Gastrocnemius medialis (tissue), 4 donors: ENCODE data around the gene MAGIX. TPM values are rescaled to one million over a fixed set of nuclear protein-coding genes. Genes with fewer than 3 reads are reported as not detected.

ENCODE experiments used
- ATAC-seq, 2 donors: fragments of 150-250 bp; one replicate each; pipeline ENCODE4 v1.9.1; 2016
- DNase-seq, 2 donors: peaks; one replicate each; pipeline ENCODE4 v3.0.0-alpha.2; 2019
- H3K27ac ChIP-seq, 4 donors: fragments of 200-600 bp; sonication (generic); 1 replicate in 1 of 4; 2 replicates in 3 of 4; pipeline ENCODE4 v1.5.1; 2016 to 2018; ENCODE audit warnings: mild to moderate bottlenecking in 2 of 4, moderate library complexity in 1 of 4
- H3K27me3 ChIP-seq, 3 donors: fragments of 200-600 bp; sonication (generic) in 2 of 3; 1 replicate in 1 of 3; 2 replicates in 2 of 3; pipeline versions ENCODE4 v1.5.1 to v1.6.0; 2016 to 2019; ENCODE audit warnings: mild to moderate bottlenecking in 1 of 3, moderate library complexity in 1 of 3
- H3K36me3 ChIP-seq, 2 donors: fragments of 200-600 bp; sonication (generic) in 1 of 2; one replicate each; pipeline ENCODE4 v1.5.1; 2017 to 2018
- H3K4me1 ChIP-seq, 2 donors: fragments of 200-600 bp; sonication (generic) in 1 of 2; one replicate each; pipeline ENCODE4 v1.5.1; 2016 to 2017; ENCODE audit warnings: mild to moderate bottlenecking in 2 of 2
- H3K4me3 ChIP-seq, 4 donors: fragments of 200-600 bp; sonication (generic) in 3 of 4; 1 replicate in 1 of 4; 2 replicates in 3 of 4; pipeline ENCODE4 v1.5.1; 2016 to 2019; ENCODE audit warnings: mild to moderate bottlenecking in 2 of 4
- H3K9me3 ChIP-seq, 3 donors: fragments of 200-600 bp; sonication (generic) in 2 of 3; 1 replicate in 1 of 3; 2 replicates in 2 of 3; pipeline ENCODE4 v1.5.1; 2016 to 2019
- POLR2A ChIP-seq, 2 donors: fragments of 450-650 bp; IDR thresholded peaks; one replicate each; pipeline ENCODE4 v1.6.1; 2017; ENCODE audit warnings: antibody characterized with exemption in 2 of 2, mild to moderate bottlenecking in 2 of 2, moderate library complexity in 2 of 2
- in situ Hi-C, 4 donors: fragments of 200-750 bp; cut with MboI; loops; one replicate each; pipeline versions ENCODE4 v1.15.0 to v1.8.0; 2017; ENCODE audit warnings: low sequenced_read_pairs in 4 of 4
- intact Hi-C: fragments of 100-400 bp; cut with DNase I; formaldehyde crosslinking; loops from one replicate; pipeline ENCODE4 v1.15.1; 2023; ENCODE audit warnings: low total_unique reads
- total RNA-seq, 4 donors: library from RNA; depleted of rRNA; stranded (reverse); fragments of >200 nt; gene quantifications; one replicate each; pipeline versions ENCODE4 v1.1.0 to v1.2.3, GENCODE V29; 2016
- TF ChIP-seq, protein P1 (sequence below), 5 experiments: fragments of 450-650 bp in 3 of 5; fragments of 200-600 bp in 2 of 5; sonication (generic) in 2 of 5; IDR thresholded peaks in 4 of 5; conservative IDR thresholded peaks in 1 of 5; 1 replicate in 4 of 5; 2 replicates in 1 of 5; pipeline ENCODE4 v1.5.1; 2016 to 2019; ENCODE audit warnings: antibody characterized with exemption in 5 of 5, mild to moderate bottlenecking in 3 of 5, moderate library complexity in 3 of 5

The MAGIX gene
- total RNA-seq, 4 donors from 2014 or later: 2.7 to 7.3 (median 5.3) TPM

DNA sequence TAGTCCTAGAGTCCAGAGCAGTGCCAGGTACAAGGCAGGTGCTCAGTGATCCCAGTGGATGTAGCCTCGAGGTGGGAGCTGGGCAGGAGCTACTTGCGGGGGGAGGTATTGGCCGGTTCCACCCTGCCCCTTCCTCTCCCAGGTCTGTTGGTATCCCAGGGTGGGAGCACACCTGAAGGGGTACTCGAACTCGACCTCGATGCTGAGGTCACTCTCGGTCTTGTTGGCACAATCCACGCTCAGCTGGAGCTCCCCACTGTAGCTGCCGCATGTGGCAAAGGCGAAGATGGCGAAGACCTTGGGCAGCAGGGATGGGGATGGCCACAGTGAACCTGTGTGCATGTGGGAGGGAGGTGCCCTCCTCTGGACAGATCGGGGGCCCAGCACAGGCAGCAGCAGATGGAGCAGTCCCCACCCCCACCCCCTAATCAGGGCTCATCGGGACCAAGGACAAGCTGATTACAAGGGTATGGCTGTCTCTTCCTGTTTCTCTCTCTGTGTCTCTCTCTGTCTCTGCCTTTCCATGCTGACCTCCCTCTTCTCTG, 35.1 kb downstream of the MAGIX start:
- ATAC-seq (no peak), DNase-seq (no peak)
- no peaks in the 10 kb centered on the region for H3K36me3 ChIP-seq
- intact Hi-C loops: no loop called here
- no peak overlapping the region for H3K4me3 ChIP-seq
- H3K9me3 ChIP-seq: no peaks in the 10 kb centered on the region
- TF ChIP-seq, protein P1, sequence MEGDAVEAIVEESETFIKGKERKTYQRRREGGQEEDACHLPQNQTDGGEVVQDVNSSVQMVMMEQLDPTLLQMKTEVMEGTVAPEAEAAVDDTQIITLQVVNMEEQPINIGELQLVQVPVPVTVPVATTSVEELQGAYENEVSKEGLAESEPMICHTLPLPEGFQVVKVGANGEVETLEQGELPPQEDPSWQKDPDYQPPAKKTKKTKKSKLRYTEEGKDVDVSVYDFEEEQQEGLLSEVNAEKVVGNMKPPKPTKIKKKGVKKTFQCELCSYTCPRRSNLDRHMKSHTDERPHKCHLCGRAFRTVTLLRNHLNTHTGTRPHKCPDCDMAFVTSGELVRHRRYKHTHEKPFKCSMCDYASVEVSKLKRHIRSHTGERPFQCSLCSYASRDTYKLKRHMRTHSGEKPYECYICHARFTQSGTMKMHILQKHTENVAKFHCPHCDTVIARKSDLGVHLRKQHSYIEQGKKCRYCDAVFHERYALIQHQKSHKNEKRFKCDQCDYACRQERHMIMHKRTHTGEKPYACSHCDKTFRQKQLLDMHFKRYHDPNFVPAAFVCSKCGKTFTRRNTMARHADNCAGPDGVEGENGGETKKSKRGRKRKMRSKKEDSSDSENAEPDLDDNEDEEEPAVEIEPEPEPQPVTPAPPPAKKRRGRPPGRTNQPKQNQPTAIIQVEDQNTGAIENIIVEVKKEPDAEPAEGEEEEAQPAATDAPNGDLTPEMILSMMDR (IDR thresholded peaks at IDR 0.05 in 4 of 5, conservative IDR thresholded peaks at IDR 0.05 in 1 of 5): no peak
- TF ChIP-seq POLR2A (IDR thresholded peaks at IDR 0.05): no peak
- no peak overlapping the region for H3K27ac ChIP-seq
- in situ Hi-C loops: no loop called here
- no peaks in the 10 kb centered on the region for H3K27me3 ChIP-seq
- H3K4me1 ChIP-seq: peaks cover 2 to 3% of the 10 kb centered on the region in 2 donors

DNA sequence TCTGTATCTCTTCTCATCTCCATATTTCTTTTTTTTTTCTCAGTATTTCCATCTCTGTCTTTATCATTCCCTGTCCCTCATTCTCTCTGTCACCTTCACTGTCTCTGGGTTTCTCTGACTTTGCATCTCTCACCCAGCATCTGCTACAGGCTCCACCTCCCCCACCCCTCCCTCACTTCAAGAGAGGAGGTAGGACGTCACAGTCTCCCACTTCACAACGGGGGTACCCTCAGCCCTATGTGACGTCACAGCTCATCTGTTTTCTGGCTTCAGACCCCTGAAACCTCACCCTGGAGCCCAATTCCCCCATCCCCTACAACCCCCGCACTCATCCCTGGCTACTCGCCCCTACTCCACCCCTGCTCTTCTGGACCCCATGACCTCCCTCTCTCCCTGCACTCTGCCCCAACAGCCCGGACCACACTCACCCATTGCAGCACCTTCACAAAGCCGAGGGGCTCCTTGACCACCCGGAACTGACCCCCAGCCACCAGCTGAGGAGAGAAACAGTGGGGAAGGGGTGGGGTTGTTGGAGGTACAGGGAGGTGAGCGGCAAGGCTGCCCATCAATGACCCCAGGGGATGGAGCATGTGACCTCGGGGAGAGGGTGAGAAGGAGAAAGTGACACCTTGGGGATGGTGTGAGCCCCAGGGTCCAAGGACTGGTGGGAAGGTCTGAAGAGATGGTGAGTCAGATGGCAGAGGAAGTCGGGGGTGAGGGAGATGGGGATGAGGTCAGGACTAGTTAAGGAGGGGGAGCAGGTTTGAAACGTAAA, 36.2 kb downstream of the MAGIX start:
- in situ Hi-C loops: no loop called here
- Histone ChIP-seq H3K4me3 (no peak overlapping the region), H3K9me3 (no peaks in the 10 kb centered on the region), H3K27me3 (no peaks in the 10 kb centered on the region), H3K27ac (no peak overlapping the region), H3K36me3 (no peaks in the 10 kb centered on the region), H3K4me1 (peaks cover 2 to 3% of the 10 kb centered on the region in 2 donors)
- TF ChIP-seq POLR2A (IDR thresholded peaks at IDR 0.05): no peak
- TF ChIP-seq, protein P1 (IDR thresholded peaks at IDR 0.05 in 4 of 5, conservative IDR thresholded peaks at IDR 0.05 in 1 of 5): no peak
- no peak for DNase-seq
- intact Hi-C loops: no loop called here
- no peak for ATAC-seq

DNA sequence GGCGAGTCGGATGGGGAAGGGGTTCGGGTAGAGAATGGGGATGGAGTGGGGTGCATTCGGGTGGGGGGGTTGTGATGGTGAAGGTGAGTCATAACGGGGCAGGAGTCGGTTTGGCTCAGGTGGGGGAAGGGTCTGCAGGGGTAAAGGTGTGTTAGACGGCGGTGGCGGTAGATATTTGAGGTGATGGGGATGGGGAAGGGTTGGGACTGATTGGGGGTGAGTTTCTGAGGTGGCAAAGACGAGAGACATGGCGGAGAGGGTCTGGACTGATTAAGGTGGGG, 36.7 kb downstream of the MAGIX start:
- peaks cover 2 to 3% of the 10 kb centered on the region in 2 donors for H3K4me1 ChIP-seq
- H3K4me3 ChIP-seq: no peak overlapping the region
- H3K36me3 ChIP-seq: no peaks in the 10 kb centered on the region
- TF ChIP-seq, protein P1 (IDR thresholded peaks at IDR 0.05 in 4 of 5, conservative IDR thresholded peaks at IDR 0.05 in 1 of 5): no peak
- no peak for TF ChIP-seq POLR2A (IDR thresholded peaks at IDR 0.05)
- no peaks in the 10 kb centered on the region for H3K27me3 ChIP-seq
- no peak for DNase-seq
- H3K9me3 ChIP-seq: no peaks in the 10 kb centered on the region
- no peak for ATAC-seq
- in situ Hi-C loops: no loop called here
- intact Hi-C loops: no loop called here
- H3K27ac ChIP-seq: no peak overlapping the region

DNA sequence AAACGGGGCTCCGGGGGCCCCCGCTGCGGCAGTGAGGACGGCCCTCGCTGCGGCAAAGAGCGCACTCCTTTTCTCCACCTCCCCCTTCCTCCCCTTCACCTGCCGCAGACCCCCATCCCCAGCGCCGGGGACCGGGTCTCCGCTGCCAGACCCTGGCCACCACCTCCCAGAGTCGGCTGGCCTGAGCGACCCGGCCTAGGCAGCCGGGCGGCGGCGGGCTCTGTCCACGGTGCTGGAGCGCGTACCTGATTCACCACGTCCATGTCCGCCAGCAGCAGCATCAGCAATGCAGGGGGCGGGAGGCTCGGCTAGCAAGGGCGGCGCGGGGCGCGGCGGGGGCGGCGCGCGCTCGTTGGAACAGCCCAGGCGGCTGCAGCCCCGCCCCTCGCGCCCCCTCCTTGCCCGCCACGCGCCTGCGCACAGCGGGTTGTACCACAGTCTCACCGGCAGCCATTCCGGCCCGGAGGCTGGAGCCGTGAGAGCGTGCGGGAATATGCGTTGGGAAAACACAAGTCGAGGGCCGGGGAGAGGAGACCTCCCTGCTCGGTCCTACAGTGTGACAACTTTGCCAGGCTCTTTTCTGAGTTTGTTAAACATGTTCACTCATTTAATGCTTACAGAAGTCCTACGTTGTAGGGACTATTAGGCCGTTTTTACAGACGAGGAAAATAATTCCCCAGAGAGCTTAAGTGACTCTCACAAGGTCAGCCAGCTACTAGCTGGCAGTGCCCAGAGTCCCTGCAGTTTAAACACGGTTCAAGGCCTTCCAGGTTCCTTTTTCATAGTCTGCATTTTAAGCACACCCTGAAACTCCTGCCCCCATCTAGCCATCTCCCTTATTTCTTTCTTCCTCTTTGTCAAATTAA, 37.6 kb downstream of the MAGIX start, which contains the start of gene SYP:
Gene SYP (minus strand): TSS at position 288 of the 866 bp plus-strand sequence. CDS start 7 bp downstream, at position 281.
- in situ Hi-C loops: no loop called here
- peak within 1 kb of the TSS; percentile 6 to 45 (median 38) for H3K4me3 ChIP-seq
- H3K36me3 ChIP-seq: no peaks in the 10 kb centered on the region

More for the DNA sequence above, 37.6 kb downstream of the MAGIX start, which contains the start of gene SYP:
- peak; percentile 34 to 53 for TF ChIP-seq POLR2A (IDR thresholded peaks at IDR 0.05)
- TF ChIP-seq, protein P1 (IDR thresholded peaks at IDR 0.05 in 4 of 5, conservative IDR thresholded peaks at IDR 0.05 in 1 of 5): no peak
- intact Hi-C loops: loop anchor here (5.0 kb wide), 2 partner anchors 37 to 67 kb away; partner anchors contain the start of genes CCDC22 and PPP1R3F
- peak; percentile 70 to 82 for DNase-seq
- H3K9me3 ChIP-seq: no peaks in the 10 kb centered on the region
- no peaks in the 10 kb centered on the region for H3K27me3 ChIP-seq
- ATAC-seq: peak; percentile 95 to 97
- peak within 1 kb of the TSS; percentile 44 to 60 (median 53) for H3K27ac ChIP-seq
- H3K4me1 ChIP-seq: peaks cover 2 to 3% of the 10 kb centered on the region in 2 donors
